Pancreas (tissue), 10 donors: ENCODE measurements around the gene ENPP4. TPM values are rescaled to one million over a fixed set of nuclear protein-coding genes. Genes with fewer than 3 reads are reported as not detected.
A peak's percentile ranks its signal among the peaks of the same experiment; 100 is the strongest.
"Not testable (repeated sequence)": the region's sequence is repeated elsewhere in the genome, so short reads cannot be mapped to it uniquely, and the experiment has no call there.

Experiments used
- ATAC-seq, 4 donors: fragments of 200-7000 bp; cut with Tn5 transposase; one replicate each; pipeline versions ENCODE4 v1.8.0 to v1.9.1; 2020; ENCODE audit warnings: mild to moderate bottlenecking in 4 of 4, moderate library complexity in 4 of 4
- DNase-seq, 6 donors: peaks; one replicate each; pipeline ENCODE4 v3.0.0-alpha.2; 2020
- FAIRE-seq: peaks from 2 replicates; lab custom pipeline; 2012; peaks lifted over from hg19 to GRCh38; lab: Jason Lieb, UNC
- H3K27ac ChIP-seq, 4 donors: fragments of 200-600 bp; sonication (generic); 1 replicate in 3 of 4; 2 replicates in 1 of 4; pipeline versions ENCODE4 v1.5.0 to v1.8.0; 2020
- H3K27me3 ChIP-seq, 4 donors: fragments of 200-600 bp; one replicate each; pipeline ENCODE4 v1.8.0; 2021
- H3K36me3 ChIP-seq, 3 donors: fragments of 200-600 bp; sonication (generic) in 1 of 3; one replicate each; pipeline versions ENCODE4 v1.5.0 to v1.8.0; 2020 to 2021
- H3K4me1 ChIP-seq, 3 donors: fragments of 200-600 bp; one replicate each; pipeline ENCODE4 v1.8.0; 2021
- H3K4me3 ChIP-seq, 4 donors: fragments of 200-600 bp; sonication (generic) in 2 of 4; one replicate each; pipeline versions ENCODE4 v1.5.0 to v1.8.0; 2020 to 2021
- H3K9me3 ChIP-seq, 4 donors: fragments of 200-600 bp; one replicate each; pipeline ENCODE4 v1.8.0; 2021
- WGBS, 2 donors: extraction: QIAGEN DNeasy Blood & Tissue Kit; methylation state at CpG; one replicate each; pipeline ENCODE4 v1.1.7; 2013; 5-methylcytosine and 5-hydroxymethylcytosine counted together
- intact Hi-C, 3 donors: fragments of 100-400 bp; cut with DNase I; formaldehyde crosslinking; loops; one replicate each; pipeline versions ENCODE4 v1.11.1 to v1.14.2; 2022
- polyA plus RNA-seq, 2 donors: library from polyadenylated mRNA; stranded (reverse); fragments of 200-250 nt; gene quantifications; one replicate each; pipeline ENCODE4 v1.2.3, GENCODE V29; 2013
- total RNA-seq, 6 donors: library from RNA; stranded (reverse); fragmentation: NEBNext Ultra II Directional in 4 of 6; extraction: Animal tissue kit (Norgen Biotek cat#: 25700) in 4 of 6; gene quantifications; one replicate each; pipeline versions ENCODE4 v1.2.1 to v1.2.4, GENCODE V29; 2021 to 2023
- TF ChIP-seq, protein P1 (sequence below), 4 donors: fragments of 200-600 bp; sonication (generic) in 3 of 4; IDR thresholded peaks; one replicate each; pipeline versions ENCODE4 v1.5.0 to v1.8.0; 2021; ENCODE audit warnings: antibody characterized with exemption in 4 of 4
- donor health status: healthy with polysubstance abuse.
- donor health status: DM: no; HTN: no; CAD: no; lungs with moderate emphysema.
- donor health status: DM: no; HTN: no; CAD: no.
- donor health status: control.
- donor health status: control.
- donor health status: Bipolar disorder and iron deficiency.
- donor health status: DM: yes; HTN: yes; CAD: no.
- donor health status: DM: no; HTN: no; CAD: no.
- donor health status: DM: no; HTN: no; CAD: no.
- donor health status: DM: yes; HTN: yes; CAD: no.

ENPP4 gene
- total and polyA plus RNA-seq, 8 donors: 2.8 to 10.0 (median 6.7) TPM

DNA sequence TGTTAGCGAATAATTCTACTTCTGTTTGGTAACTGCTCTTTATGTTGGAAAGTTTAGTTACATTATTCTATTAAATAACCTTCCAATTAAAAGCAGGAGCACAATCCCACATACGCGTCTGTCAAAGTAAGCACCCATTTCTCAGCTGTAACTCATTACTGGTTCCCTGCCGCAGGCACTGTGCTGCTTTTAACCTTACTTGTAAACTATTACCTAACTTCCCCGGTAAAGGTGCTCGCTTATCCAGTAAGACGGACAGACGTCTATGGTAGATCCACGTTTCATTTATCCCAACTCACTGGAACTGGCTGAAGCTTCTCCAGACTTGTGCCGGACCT, 529 bp upstream of the ENPP4 start:
- FAIRE-seq (no peak), ATAC-seq (peak; percentile 14 to 49 (median 36)), DNase-seq (no peak)
- no peaks in the 10 kb centered on the region for H3K36me3 ChIP-seq
- H3K27me3 ChIP-seq: no peaks in the 10 kb centered on the region
- 1 to 3% methylated on average over 10 of the region's 10 CpGs for WGBS, 2 donors
- H3K27ac ChIP-seq: peak overlapping the region; percentile 53 to 86 (median 66)
- TF ChIP-seq, protein P1, sequence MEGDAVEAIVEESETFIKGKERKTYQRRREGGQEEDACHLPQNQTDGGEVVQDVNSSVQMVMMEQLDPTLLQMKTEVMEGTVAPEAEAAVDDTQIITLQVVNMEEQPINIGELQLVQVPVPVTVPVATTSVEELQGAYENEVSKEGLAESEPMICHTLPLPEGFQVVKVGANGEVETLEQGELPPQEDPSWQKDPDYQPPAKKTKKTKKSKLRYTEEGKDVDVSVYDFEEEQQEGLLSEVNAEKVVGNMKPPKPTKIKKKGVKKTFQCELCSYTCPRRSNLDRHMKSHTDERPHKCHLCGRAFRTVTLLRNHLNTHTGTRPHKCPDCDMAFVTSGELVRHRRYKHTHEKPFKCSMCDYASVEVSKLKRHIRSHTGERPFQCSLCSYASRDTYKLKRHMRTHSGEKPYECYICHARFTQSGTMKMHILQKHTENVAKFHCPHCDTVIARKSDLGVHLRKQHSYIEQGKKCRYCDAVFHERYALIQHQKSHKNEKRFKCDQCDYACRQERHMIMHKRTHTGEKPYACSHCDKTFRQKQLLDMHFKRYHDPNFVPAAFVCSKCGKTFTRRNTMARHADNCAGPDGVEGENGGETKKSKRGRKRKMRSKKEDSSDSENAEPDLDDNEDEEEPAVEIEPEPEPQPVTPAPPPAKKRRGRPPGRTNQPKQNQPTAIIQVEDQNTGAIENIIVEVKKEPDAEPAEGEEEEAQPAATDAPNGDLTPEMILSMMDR (IDR thresholded peaks at IDR 0.05): no peak
- H3K4me1 ChIP-seq: peaks cover 0 to 20% (median 0%) of the 10 kb centered on the region in 3 donors
- intact Hi-C loops: no loop called here
- peak overlapping the region; percentile 22 to 78 (median 65) for H3K4me3 ChIP-seq
- H3K9me3 ChIP-seq: no peaks in the 10 kb centered on the region

DNA sequence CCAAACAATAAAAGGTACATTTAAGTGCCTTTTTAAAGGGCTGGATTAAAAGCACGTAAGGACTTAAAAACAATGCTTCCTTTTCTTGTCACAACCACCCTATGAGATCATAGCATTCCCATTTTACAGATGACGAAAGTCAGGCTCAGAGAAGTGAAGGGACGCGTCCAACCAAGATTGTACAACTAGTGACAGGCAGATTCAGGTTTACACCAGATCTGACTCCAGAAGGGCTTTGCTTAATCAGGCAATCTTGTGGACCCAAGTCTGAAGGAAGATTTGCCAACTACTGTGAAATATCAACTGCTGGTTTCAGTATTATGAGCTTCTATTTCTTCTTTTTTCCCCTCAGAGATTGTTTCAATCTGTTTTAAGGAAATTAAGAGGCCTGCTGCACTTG, 877 bp downstream of the ENPP4 start:
- Histone ChIP-seq H3K9me3 (no peaks in the 10 kb centered on the region), H3K36me3 (no peaks in the 10 kb centered on the region), H3K4me3 (peak overlapping the region; percentile 64 to 83 (median 72)), H3K27ac (peak overlapping the region in 2 of 4 donors; percentile 79 to 86), H3K27me3 (no peaks in the 10 kb centered on the region), H3K4me1 (peaks cover 0 to 20% (median 3%) of the 10 kb centered on the region in 3 donors)
- FAIRE-seq (no peak), DNase-seq (no peak), ATAC-seq (peak in 1 of 4 donors; percentile 30)
- WGBS, 2 donors: 15 to 20% methylated on average over 4 of the region's 4 CpGs
- TF ChIP-seq, protein P1 (IDR thresholded peaks at IDR 0.05): no peak
- intact Hi-C loops: no loop called here

DNA sequence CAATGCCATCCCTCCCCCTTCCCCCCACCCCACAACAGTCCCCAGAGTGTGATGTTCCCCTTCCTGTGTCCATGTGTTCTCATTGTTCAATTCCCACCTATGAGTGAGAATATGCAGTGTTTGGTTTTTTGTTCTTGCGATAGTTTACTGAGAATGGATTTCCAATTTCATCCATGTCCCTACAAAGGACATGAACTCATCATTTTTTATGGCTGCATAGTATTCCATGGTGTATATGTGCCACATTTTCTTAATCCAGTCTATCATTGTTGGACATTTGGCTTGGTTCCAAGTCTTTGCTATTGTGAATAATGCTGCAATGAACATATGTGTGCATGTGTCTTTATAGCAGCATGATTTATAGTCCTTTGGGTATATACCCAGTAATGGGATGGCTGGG, 1.5 kb downstream of the ENPP4 start:
- H3K27me3 ChIP-seq, FAIRE-seq, H3K36me3 ChIP-seq, DNase-seq, H3K27ac ChIP-seq, H3K4me3 ChIP-seq, intact Hi-C loops, ATAC-seq, H3K9me3 ChIP-seq: not testable (repeated sequence)
- WGBS, 2 donors: 96 to 100% methylated on average over 1 of the region's 1 CpG
- H3K4me1 ChIP-seq: peaks cover 0 to 20% (median 3%) of the 10 kb centered on the region in 3 donors

DNA sequence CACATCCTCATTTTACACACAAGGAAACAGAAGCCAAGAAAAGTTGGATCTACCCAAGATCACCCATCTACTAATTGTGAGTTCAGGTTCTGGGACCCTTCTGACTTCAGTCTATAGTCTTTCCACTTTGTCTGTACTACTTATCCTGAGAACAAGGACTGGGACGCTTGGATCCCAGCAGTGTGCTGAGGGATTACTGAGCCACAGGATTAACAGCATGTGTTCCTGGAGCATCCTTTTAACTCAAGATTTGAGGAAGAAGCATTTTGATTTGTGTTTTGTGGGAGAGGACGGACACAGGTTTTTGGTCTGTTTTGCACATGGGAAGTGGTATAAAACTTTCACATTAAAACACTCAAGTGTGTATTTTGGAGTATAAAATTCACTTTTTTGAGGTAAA, 4.4 kb downstream of the ENPP4 start:
- no peaks in the 10 kb centered on the region for H3K9me3 ChIP-seq
- H3K4me3 ChIP-seq: no peak overlapping the region
- H3K4me1 ChIP-seq: peaks cover 0 to 5% (median 3%) of the 10 kb centered on the region in 3 donors
- DNase-seq (no peak), ATAC-seq (no peak), FAIRE-seq (no peak)
- intact Hi-C loops: no loop called here
- no peaks in the 10 kb centered on the region for H3K27me3 ChIP-seq
- 90 to 93% methylated on average over 2 of the region's 2 CpGs for WGBS, 2 donors
- TF ChIP-seq, protein P1 (IDR thresholded peaks at IDR 0.05): no peak
- H3K27ac ChIP-seq: no peak overlapping the region
- H3K36me3 ChIP-seq: no peaks in the 10 kb centered on the region

DNA sequence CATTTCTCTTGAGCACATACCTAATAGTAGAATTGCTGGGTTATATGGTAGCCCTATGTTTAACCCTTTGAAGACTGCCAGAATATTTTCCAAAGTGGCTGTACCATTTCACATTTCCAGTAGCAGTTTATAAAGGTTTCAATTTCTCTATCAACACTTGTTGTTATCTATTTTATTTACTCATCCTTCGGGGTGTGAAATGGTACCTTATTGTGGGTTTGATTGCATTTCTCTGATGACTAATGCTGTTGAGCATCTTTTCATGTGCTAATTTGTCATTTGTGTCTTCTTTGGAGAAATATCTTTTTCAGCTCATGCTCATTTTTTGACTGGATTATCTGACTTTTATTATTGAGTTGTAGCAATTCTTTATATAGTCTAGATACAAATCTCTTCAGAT, 5.4 kb downstream of the ENPP4 start:
- TF ChIP-seq, protein P1 (IDR thresholded peaks at IDR 0.05): no peak
- DNase-seq (no peak), FAIRE-seq (no peak), ATAC-seq (no peak)
- intact Hi-C loops: no loop called here
- Histone ChIP-seq H3K4me1 (peaks cover 0 to 5% (median 3%) of the 10 kb centered on the region in 3 donors), H3K36me3 (no peaks in the 10 kb centered on the region), H3K4me3 (no peak overlapping the region), H3K27ac (no peak overlapping the region), H3K27me3 (no peaks in the 10 kb centered on the region), H3K9me3 (no peaks in the 10 kb centered on the region)
- 48% methylated on average over 1 of the region's 1 CpG for WGBS, 2 donors
